Stimulated activated CD8-positive, alpha-beta memory T cell treated with anti-CD3 and anti-CD28 coated beads, Interleukin-15, amount 100 ng/mL, for 1 hour (primary cell): Measurements from ENCODE around the gene HHATL.

Experiments used
- DNase-seq: peaks from one replicate; pipeline ENCODE4 v3.0.0-alpha.2; 2020; ENCODE audit warnings: low read depth

The HHATL gene

GRCh38 chr3:42652611-42653302, 49.8 kb downstream of the HHATL start:
- no peak for DNase-seq

GRCh38 chr3:42652251-42652610, 50.4 kb downstream of the HHATL start:
- no peak for DNase-seq

- no peak for DNase-seq
Observed at GRCh38 chr3:42651248-42652091, 51.1 kb downstream of the HHATL start.

GRCh38 chr3:42649783-42650182, 52.8 kb downstream of the HHATL start:
- no peak for DNase-seq

GRCh38 chr3:42649006-42649405, 53.6 kb downstream of the HHATL start:
- DNase-seq: no peak

GRCh38 chr3:42647821-42648459, 54.7 kb downstream of the HHATL start:
- no peak for DNase-seq
